ENCODE results near the gene FAF1. TPM values are rescaled to one million over a fixed set of nuclear protein-coding genes. Genes with fewer than 3 reads are reported as not detected.
A peak's percentile ranks its signal among the peaks of the same experiment; 100 is the strongest.

Gene FAF1
- total and polyA plus RNA-seq, 9 of the 15 experiments (the other 6 are each of a cell fraction or from before 2014, with no cell fraction given), result 48.7 to 225 (median 118) TPM

DNA sequence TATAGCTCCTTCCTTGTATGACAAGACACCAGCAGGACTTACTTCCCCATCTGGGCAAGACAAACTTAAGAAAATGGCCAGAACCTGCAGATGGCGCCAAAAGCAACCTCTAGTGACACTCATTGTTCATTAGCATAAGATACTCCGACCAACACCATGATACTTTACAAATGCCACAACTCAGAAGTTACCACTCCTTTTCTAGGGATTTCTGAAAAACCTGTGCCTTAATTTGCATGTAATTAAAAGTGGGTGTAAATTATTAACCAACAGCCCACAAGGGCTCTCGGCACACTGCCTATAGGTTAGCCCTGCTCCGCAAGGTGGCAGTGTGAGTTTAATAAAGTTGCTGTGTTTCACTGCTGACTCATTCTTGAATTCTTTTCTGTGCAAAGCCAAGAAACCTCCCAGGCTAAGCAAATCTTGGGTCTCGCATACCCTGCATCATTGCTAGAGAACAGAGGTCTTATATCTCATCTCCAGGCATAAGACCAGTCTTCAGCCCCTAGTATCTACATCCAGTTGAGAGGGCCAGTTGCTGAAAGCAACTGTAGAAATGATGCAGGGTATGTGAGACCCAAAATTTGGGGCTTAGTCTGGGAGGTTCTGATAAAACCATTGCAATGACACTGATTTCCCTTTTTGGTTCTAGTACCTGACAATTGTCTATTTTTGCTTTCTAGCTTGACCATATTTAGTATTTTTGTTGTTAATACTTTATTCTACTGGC is 86.4 kb downstream of the FAF1 start:
- ATAC-seq (peak; percentile 96), FAIRE-seq (peak; percentile 96), DNase-seq (ENCODE audit: extremely low read depth in 1 of 4, low spot score in 3 of 4) (peak; percentile 51 to 91 (median 62))
- Histone ChIP-seq H2AFZ (ENCODE audit: low read depth, low read length) (peak overlapping the region; percentile 73), H3K9me3 (replicated peaks; ENCODE audit: control insufficient read depth, insufficient read depth, low read depth, low read length) (no peaks in the 10 kb centered on the region), H3K4me2 (ENCODE audit: insufficient read depth, low read length) (peak overlapping the region; percentile 69), H3K27me3 (ENCODE audit: control insufficient read depth in 2 of 2, insufficient read depth in 2 of 2, low read length in 2 of 2) (no peaks in the 10 kb centered on the region), H3K27ac (ENCODE audit: extremely low read depth, low read depth, low read length) (peak overlapping the region; percentile 67), H3K4me3 (peak overlapping the region; percentile 37), H3K79me2 (ENCODE audit: control insufficient read depth, insufficient read depth, low read length) (peaks cover 71% of the 10 kb centered on the region), H3K4me1 (replicated peaks in 1 of 2; ENCODE audit: control insufficient read depth in 2 of 2, insufficient read depth in 2 of 2, low read length in 2 of 2) (peaks cover 0 to 3% of the 10 kb centered on the region in 2 experiments; a peak in 2 of 5 replicates), H3K36me3 (ENCODE audit: control insufficient read depth, insufficient read depth, low read length) (peaks cover 12% of the 10 kb centered on the region; the same call in 2 of the 3 replicates), H3K9me1 (ENCODE audit: control insufficient read depth, insufficient read depth, low read length) (no peaks in the 10 kb centered on the region), H3K9ac (ENCODE audit: insufficient read depth in 1 of 2, low read depth in 2 of 2, low read length in 2 of 2) (peak overlapping the region in 1 of 2 experiments; percentile 43; a peak in 1 of 4 replicates), H4K20me1 (replicated peaks; ENCODE audit: control insufficient read depth, insufficient read depth, low read length) (peaks cover 4% of the 10 kb centered on the region; the same call in 1 of the 2 replicates)
- ChIA-PET POLR2A (interaction anchor here (0.6 to 0.7 kb wide), 4 partner anchors 22 to 100 kb away, joined by 3 to 4 read pairs (median 3); no protein-coding TSS in a partner anchor), CTCF (ENCODE audit: low intra/inter-chr PET ratio) (interaction anchor here (0.5 to 3.5 kb wide), 7 partner anchors 95 to 1973 kb away, joined by 3 to 58 read pairs (median 5); no protein-coding TSS in a partner anchor)
- 4% methylated on average over 5 of the region's 5 CpGs for WGBS (ENCODE audit: insufficient coverage, low coverage, missing lambda C conversion rate)
- in situ Hi-C loops (cut with MboI), result no loop called here
- intact Hi-C loops (cut with micrococcal nuclease), result loop anchor here (1.0 to 5.0 kb wide), 6 partner anchors 95 to 505 kb away; no protein-coding TSS in a partner anchor
- BruUV-seq (replicated peaks), result no TSS peak
- TF ChIP-seq BRF1 (IDR thresholded peaks at IDR 0.05; ENCODE audit: borderline replicate concordance, extremely low read depth, insufficient read length) (no peak), TAL1 (IDR thresholded peaks at IDR 0.05) (no peak), SPI1 (IDR thresholded peaks at IDR 0.05; ENCODE audit: borderline replicate concordance, low read depth, low read length) (no peak), MAFG (tag; conservative IDR thresholded peaks at IDR 0.05) (peak; percentile 94)
- TF ChIP-seq, protein P1, sequence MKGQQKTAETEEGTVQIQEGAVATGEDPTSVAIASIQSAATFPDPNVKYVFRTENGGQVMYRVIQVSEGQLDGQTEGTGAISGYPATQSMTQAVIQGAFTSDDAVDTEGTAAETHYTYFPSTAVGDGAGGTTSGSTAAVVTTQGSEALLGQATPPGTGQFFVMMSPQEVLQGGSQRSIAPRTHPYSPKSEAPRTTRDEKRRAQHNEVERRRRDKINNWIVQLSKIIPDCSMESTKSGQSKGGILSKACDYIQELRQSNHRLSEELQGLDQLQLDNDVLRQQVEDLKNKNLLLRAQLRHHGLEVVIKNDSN (CRISPR knock-in tag; IDR thresholded peaks at IDR 0.05), result no peak
- TF ChIP-seq, protein P2, sequence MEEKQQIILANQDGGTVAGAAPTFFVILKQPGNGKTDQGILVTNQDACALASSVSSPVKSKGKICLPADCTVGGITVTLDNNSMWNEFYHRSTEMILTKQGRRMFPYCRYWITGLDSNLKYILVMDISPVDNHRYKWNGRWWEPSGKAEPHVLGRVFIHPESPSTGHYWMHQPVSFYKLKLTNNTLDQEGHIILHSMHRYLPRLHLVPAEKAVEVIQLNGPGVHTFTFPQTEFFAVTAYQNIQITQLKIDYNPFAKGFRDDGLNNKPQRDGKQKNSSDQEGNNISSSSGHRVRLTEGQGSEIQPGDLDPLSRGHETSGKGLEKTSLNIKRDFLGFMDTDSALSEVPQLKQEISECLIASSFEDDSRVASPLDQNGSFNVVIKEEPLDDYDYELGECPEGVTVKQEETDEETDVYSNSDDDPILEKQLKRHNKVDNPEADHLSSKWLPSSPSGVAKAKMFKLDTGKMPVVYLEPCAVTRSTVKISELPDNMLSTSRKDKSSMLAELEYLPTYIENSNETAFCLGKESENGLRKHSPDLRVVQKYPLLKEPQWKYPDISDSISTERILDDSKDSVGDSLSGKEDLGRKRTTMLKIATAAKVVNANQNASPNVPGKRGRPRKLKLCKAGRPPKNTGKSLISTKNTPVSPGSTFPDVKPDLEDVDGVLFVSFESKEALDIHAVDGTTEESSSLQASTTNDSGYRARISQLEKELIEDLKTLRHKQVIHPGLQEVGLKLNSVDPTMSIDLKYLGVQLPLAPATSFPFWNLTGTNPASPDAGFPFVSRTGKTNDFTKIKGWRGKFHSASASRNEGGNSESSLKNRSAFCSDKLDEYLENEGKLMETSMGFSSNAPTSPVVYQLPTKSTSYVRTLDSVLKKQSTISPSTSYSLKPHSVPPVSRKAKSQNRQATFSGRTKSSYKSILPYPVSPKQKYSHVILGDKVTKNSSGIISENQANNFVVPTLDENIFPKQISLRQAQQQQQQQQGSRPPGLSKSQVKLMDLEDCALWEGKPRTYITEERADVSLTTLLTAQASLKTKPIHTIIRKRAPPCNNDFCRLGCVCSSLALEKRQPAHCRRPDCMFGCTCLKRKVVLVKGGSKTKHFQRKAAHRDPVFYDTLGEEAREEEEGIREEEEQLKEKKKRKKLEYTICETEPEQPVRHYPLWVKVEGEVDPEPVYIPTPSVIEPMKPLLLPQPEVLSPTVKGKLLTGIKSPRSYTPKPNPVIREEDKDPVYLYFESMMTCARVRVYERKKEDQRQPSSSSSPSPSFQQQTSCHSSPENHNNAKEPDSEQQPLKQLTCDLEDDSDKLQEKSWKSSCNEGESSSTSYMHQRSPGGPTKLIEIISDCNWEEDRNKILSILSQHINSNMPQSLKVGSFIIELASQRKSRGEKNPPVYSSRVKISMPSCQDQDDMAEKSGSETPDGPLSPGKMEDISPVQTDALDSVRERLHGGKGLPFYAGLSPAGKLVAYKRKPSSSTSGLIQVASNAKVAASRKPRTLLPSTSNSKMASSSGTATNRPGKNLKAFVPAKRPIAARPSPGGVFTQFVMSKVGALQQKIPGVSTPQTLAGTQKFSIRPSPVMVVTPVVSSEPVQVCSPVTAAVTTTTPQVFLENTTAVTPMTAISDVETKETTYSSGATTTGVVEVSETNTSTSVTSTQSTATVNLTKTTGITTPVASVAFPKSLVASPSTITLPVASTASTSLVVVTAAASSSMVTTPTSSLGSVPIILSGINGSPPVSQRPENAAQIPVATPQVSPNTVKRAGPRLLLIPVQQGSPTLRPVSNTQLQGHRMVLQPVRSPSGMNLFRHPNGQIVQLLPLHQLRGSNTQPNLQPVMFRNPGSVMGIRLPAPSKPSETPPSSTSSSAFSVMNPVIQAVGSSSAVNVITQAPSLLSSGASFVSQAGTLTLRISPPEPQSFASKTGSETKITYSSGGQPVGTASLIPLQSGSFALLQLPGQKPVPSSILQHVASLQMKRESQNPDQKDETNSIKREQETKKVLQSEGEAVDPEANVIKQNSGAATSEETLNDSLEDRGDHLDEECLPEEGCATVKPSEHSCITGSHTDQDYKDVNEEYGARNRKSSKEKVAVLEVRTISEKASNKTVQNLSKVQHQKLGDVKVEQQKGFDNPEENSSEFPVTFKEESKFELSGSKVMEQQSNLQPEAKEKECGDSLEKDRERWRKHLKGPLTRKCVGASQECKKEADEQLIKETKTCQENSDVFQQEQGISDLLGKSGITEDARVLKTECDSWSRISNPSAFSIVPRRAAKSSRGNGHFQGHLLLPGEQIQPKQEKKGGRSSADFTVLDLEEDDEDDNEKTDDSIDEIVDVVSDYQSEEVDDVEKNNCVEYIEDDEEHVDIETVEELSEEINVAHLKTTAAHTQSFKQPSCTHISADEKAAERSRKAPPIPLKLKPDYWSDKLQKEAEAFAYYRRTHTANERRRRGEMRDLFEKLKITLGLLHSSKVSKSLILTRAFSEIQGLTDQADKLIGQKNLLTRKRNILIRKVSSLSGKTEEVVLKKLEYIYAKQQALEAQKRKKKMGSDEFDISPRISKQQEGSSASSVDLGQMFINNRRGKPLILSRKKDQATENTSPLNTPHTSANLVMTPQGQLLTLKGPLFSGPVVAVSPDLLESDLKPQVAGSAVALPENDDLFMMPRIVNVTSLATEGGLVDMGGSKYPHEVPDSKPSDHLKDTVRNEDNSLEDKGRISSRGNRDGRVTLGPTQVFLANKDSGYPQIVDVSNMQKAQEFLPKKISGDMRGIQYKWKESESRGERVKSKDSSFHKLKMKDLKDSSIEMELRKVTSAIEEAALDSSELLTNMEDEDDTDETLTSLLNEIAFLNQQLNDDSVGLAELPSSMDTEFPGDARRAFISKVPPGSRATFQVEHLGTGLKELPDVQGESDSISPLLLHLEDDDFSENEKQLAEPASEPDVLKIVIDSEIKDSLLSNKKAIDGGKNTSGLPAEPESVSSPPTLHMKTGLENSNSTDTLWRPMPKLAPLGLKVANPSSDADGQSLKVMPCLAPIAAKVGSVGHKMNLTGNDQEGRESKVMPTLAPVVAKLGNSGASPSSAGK (IDR thresholded peaks at IDR 0.05), result peak; percentile 53; the same call in 1 of the 2 replicates

Data from K562 (cell line).